RWPE1 (cell line): Measurements from ENCODE around the gene ANGPTL8.

Source experiments
- CTCF ChIA-PET: fragments of 350-600 bp; sonication (Branson Sonifier 250); formaldehyde crosslinking; extraction: SDS; loops from one replicate; lab custom pipeline; 2021; lab: Yijun Ruan, JAX
- POLR2A ChIA-PET: fragments of 400-600 bp; formaldehyde crosslinking; extraction: SDS; loops from one replicate; lab custom pipeline; 2020; ENCODE audit warnings: antibody characterized with exemption; ENCODE audit not compliant: low non-redundant PET; lab: Yijun Ruan, JAX
- DNase-seq: peaks from one replicate; pipeline ENCODE4 v3.0.0; 2012; ENCODE audit warnings: low spot score
- H3K27ac ChIP-seq: fragments of 450-650 bp; 2 replicates; pipeline ENCODE4 v1.5.1; 2017
- TF ChIP-seq, protein P1 (sequence below): fragments of 450-650 bp; conservative IDR thresholded peaks from 2 replicates; pipeline ENCODE4 v1.5.1; 2017; ENCODE audit warnings: low read depth, mild to moderate bottlenecking

Gene ANGPTL8

GRCh38 chr19:11268783-11269267 is 29.4 kb downstream of the ANGPTL8 start:
- peak overlapping the region; percentile 95 for H3K27ac ChIP-seq
- CTCF ChIA-PET: interaction anchor here (0.6 kb wide), 1 partner anchor 127 kb away, joined by 6 read pairs; no protein-coding TSS in a partner anchor
- POLR2A ChIA-PET: no interaction called here
- TF ChIP-seq, protein P1, sequence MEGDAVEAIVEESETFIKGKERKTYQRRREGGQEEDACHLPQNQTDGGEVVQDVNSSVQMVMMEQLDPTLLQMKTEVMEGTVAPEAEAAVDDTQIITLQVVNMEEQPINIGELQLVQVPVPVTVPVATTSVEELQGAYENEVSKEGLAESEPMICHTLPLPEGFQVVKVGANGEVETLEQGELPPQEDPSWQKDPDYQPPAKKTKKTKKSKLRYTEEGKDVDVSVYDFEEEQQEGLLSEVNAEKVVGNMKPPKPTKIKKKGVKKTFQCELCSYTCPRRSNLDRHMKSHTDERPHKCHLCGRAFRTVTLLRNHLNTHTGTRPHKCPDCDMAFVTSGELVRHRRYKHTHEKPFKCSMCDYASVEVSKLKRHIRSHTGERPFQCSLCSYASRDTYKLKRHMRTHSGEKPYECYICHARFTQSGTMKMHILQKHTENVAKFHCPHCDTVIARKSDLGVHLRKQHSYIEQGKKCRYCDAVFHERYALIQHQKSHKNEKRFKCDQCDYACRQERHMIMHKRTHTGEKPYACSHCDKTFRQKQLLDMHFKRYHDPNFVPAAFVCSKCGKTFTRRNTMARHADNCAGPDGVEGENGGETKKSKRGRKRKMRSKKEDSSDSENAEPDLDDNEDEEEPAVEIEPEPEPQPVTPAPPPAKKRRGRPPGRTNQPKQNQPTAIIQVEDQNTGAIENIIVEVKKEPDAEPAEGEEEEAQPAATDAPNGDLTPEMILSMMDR: no peak
- DNase-seq: peak; percentile 62

- TF ChIP-seq, protein P1: no peak
- H3K27ac ChIP-seq: peak overlapping the region; percentile 95
- peak; percentile 72 for DNase-seq
- POLR2A ChIA-PET: no interaction called here
- CTCF ChIA-PET: no interaction called here
Observed at GRCh38 chr19:11269408-11269807, 30.0 kb downstream of the ANGPTL8 start.

DNA sequence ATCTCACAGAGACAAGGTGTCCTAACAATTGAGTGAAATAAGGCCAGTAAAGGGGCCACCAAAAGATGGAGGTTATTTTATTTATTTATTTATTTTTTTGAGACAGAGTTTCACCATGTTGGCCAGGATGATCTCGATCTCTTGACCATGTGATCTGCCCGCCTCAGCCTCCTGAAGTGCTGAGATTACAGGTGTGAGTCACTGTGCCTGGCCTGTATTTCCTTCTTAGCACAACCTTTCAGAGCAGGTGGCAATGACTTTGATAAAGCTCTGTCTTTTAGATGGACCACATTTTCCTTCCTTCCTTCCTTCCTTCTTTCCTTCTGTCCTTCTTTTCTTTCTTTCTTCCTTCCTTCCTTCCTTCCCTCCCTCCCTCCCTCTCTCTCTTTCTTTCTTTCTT is 33.9 kb downstream of the ANGPTL8 start:
- no peak overlapping the region for H3K27ac ChIP-seq
- CTCF ChIA-PET: no interaction called here
- DNase-seq: no peak
- POLR2A ChIA-PET: no interaction called here
- TF ChIP-seq, protein P1: no peak

- no peak overlapping the region for H3K27ac ChIP-seq
- CTCF ChIA-PET: no interaction called here
- POLR2A ChIA-PET: no interaction called here
- DNase-seq: no peak
- TF ChIP-seq, protein P1: no peak
Observed at GRCh38 chr19:11273989-11274388, 34.6 kb downstream of the ANGPTL8 start.

- ChIA-PET CTCF (interaction anchor here (0.6 kb wide), 1 partner anchor 132 kb away, joined by 3 read pairs; no protein-coding TSS in a partner anchor), POLR2A (no interaction called here)
- TF ChIP-seq, protein P1: no peak
Observed at GRCh38 chr19:11274533-11275086, 35.2 kb downstream of the ANGPTL8 start.

GRCh38 chr19:11278670-11279069 is 39.3 kb downstream of the ANGPTL8 start:
- no peak for DNase-seq
- ChIA-PET POLR2A (no interaction called here), CTCF (no interaction called here)
- TF ChIP-seq, protein P1: no peak
- no peak overlapping the region for H3K27ac ChIP-seq

More at GRCh38 chr19:11274533-11275086, 35.2 kb downstream of the ANGPTL8 start:
- H3K27ac ChIP-seq: no peak overlapping the region
- no peak for DNase-seq
